ENCODE results near the gene C7. TPM values are rescaled to one million over a fixed set of nuclear protein-coding genes. Genes with fewer than 3 reads are reported as not detected.

Gene C7
- total and polyA plus RNA-seq, 2 of the 8 experiments (the other 6 are each of a cell fraction or from before 2014, with no cell fraction given): 0.08 TPM; not detected in 1

DNA sequence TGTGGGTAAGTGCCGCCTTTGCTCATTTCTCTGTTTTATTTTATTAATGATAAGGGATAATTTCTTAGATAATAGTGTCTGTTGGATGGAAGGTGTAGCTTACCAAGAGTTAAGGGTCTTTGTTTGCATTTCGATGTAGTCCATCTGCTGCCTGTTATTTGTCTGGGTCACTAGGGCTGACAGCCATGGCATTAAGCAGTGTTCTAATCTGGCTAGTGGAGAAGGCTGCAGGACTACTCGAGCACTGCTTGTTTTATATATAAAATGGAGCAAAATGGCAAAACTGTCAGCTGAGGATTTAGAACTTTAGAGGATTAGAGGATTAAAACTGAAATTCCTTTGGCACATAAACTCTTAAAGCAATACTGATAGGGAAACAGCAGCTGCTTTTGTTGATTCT, 67.5 kb downstream of the C7 start:
- Histone ChIP-seq H2BK12ac (ENCODE audit: low read depth, low read length) (no peak overlapping the region), H3K23ac (ENCODE audit: insufficient read length) (no peak overlapping the region), H3K36me3 (ENCODE audit: control insufficient read depth in 2 of 4, insufficient read depth in 4 of 4, low read length in 3 of 4) (no peaks in the 10 kb centered on the region), H2BK5ac (ENCODE audit: low read depth, low read length) (no peak overlapping the region), H3K9ac (replicated peaks in 1 of 4; ENCODE audit: extremely low read depth in 1 of 4, low read depth in 3 of 4, low read length in 3 of 4) (no peak overlapping the region), H3K4me3 (ENCODE audit: extremely low read depth in 1 of 4, insufficient read depth in 2 of 4, low read depth in 3 of 4, low read length in 4 of 4) (no peak overlapping the region), H3K79me2 (ENCODE audit: control insufficient read depth in 1 of 2, insufficient read depth in 2 of 2, low read length in 2 of 2) (no peaks in the 10 kb centered on the region), H2BK20ac (ENCODE audit: low read length) (no peak overlapping the region), H3K4ac (replicated peaks; ENCODE audit: insufficient read length, low read depth, low read length) (no peak overlapping the region), H3K14ac (ENCODE audit: insufficient read length) (no peak overlapping the region), H3K18ac (ENCODE audit: extremely low read depth, low read length) (no peak overlapping the region), H4K20me1 (replicated peaks in 1 of 2; ENCODE audit: control insufficient read depth in 1 of 2, insufficient read depth in 2 of 2, low read length in 2 of 2) (no peaks in the 10 kb centered on the region), H4K8ac (ENCODE audit: extremely low read depth, insufficient read depth, low read length) (no peak overlapping the region), H3K4me2 (ENCODE audit: insufficient read depth in 1 of 2, low read depth in 2 of 2, low read length in 2 of 2) (no peak overlapping the region), H3K27me3 (replicated peaks in 1 of 4; ENCODE audit: control insufficient read depth in 3 of 4, extremely low read depth in 1 of 4, insufficient read depth in 3 of 4, low read length in 3 of 4) (no peaks in the 10 kb centered on the region), H3K56ac (replicated peaks; ENCODE audit: insufficient read length, low read depth, low read length) (no peak overlapping the region), H2BK15ac (ENCODE audit: low read length) (no peak overlapping the region), H3K23me2 (ENCODE audit: low read depth, low read length) (no peaks in the 10 kb centered on the region), H4K91ac (replicated peaks; ENCODE audit: insufficient read length, low read length) (no peak overlapping the region), H3K27ac (ENCODE audit: low read depth, low read length) (no peak overlapping the region), H4K5ac (ENCODE audit: insufficient read length, low read depth, low read length) (no peak overlapping the region), H2AFZ (ENCODE audit: low read length) (no peak overlapping the region), H2AK5ac (ENCODE audit: low read depth, low read length) (no peak overlapping the region), H3K79me1 (ENCODE audit: low read depth, low read length) (no peaks in the 10 kb centered on the region), H2BK120ac (replicated peaks; ENCODE audit: low read depth, low read length) (no peak overlapping the region), H3K9me3 (ENCODE audit: insufficient read depth in 2 of 2, low read depth in 1 of 2, low read length in 1 of 2) (no peaks in the 10 kb centered on the region), H3K4me1 (replicated peaks in 1 of 4; ENCODE audit: control insufficient read depth in 3 of 4, insufficient read depth in 4 of 4, low read length in 3 of 4) (no peaks in the 10 kb centered on the region)
- CTCF ChIA-PET (ENCODE audit: partially characterized antibody): no interaction called here
- WGBS, 2 experiments (ENCODE audit: extremely low coverage in 1 of 2, insufficient coverage in 1 of 2, insufficient read length in 1 of 2, insufficient replicate concordance in 2 of 2, low coverage in 1 of 2, low lambda C conversion rate in 2 of 2, missing lambda C conversion rate in 1 of 2): 94% methylated on average over 3 of the region's 3 CpGs; no CpG with 5 or more reads in 1 of the 2 experiments
- TF ChIP-seq JUN (IDR thresholded peaks at IDR 0.05; ENCODE audit: low read depth, low read length) (no peak), SP4 (IDR thresholded peaks at IDR 0.05; ENCODE audit: low read length) (no peak), POLR2A (IDR thresholded peaks at IDR 0.05; ENCODE audit: control extremely low read depth in 1 of 2, low read depth in 2 of 2, low read length in 2 of 2) (no peak), CREB1 (IDR thresholded peaks at IDR 0.05) (no peak), FOSL1 (IDR thresholded peaks at IDR 0.05; ENCODE audit: insufficient read depth, low read depth, low read length) (no peak), YY1 (IDR thresholded peaks at IDR 0.05; ENCODE audit: low read depth, low read length) (no peak), KDM1A (IDR thresholded peaks at IDR 0.05; ENCODE audit: borderline replicate concordance, low read length) (no peak), ASH2L (IDR thresholded peaks at IDR 0.05; ENCODE audit: low read length) (no peak), EP300 (IDR thresholded peaks at IDR 0.05; ENCODE audit: borderline replicate concordance in 1 of 2, low read depth in 2 of 2, low read length in 2 of 2) (no peak)
- DNase-seq (ENCODE audit: low read depth in 1 of 2, low spot score in 2 of 2) (no peak), FAIRE-seq (no peak)
- POLR2A ChIA-PET (ENCODE audit: partially characterized antibody): no interaction called here
